Measurements from ENCODE around the gene IPO8.
"Not testable (repeated sequence)": the region's sequence is repeated elsewhere in the genome, so short reads cannot be mapped to it uniquely, and the experiment has no call there.

IPO8 gene

DNA sequence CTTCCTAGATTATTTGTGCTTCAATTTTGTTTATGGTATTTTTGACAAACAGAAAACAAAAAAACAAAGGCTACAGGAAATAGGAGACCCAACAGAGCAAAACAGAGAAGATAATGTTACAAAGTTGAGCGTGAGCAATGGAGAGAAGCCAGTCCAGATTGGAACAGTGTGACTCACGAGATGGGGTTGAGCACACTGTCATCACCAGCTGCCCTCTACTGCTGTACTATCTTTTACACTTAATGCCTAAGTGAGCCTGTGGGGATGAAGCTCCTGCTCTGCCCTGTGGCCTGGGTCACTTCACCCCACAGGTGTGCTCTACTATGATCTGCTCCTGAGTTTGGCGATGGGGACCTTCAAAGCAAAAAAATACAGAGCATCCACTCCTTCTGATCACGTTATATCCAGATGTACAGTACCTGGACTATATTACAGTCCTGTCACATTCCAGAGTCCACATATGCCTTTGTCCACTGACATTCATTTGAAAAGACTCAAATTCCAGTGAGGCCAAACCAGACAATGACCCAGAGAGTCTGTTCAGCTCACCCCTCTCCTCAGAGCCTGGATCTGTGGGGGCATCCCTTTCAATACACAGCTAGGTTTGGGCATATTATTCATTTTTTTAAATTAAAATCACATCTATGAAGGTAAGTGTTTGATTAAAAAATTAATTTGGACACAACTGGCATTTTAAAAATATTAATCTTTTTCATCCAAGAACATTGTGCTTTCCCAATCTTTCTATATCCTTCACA lies 4.4 kb downstream of the IPO8 start:
- no peak for DNase-seq (ENCODE audit: low read depth, low spot score)

- DNase-seq (ENCODE audit: low read depth, low spot score): no peak
Measured at GRCh38 chr12:30687265-30687986, 8.2 kb downstream of the IPO8 start.

DNA sequence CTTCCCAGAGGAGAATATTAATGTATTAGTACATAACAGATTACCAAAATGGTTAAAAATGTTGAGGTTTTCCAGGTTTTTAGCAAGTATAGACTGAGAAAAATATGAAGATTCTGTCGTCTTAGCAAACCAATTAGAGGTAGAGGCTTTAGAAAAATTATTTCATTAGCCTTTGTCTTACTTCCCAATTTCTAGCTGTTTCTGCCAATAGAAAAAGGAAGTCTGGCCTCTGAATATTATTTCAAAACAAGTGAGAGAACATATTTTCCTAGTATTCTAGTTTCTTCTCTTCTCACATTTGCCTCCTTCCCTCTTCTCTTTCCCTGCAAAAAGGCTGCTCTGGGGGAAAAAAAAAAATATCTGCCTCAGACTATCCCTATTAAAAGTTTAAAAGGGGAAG lies 16.4 kb downstream of the IPO8 start:
- no peak for DNase-seq (ENCODE audit: low read depth, low spot score)

DNA sequence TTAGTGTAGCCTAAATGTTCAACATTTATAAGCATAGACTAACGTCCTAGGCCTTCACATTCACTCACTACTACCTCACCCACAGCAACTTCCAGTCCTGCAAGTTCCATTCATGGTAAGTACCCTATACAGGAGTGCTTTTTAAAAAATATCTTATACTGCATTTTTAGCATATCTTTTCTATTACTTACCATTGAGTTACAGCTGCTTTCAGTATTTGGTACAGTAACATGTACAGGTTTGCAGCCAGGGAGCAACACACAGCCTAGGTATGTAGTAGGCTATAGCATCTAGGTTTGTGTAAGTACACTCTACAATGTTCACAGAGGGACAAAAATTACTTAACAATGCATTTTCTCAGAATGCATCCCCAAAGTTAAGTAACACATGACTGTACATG lies 17.4 kb downstream of the IPO8 start:
- DNase-seq (ENCODE audit: low read depth, low spot score): no peak

GRCh38 chr12:30661210-30661609 lies 34.5 kb downstream of the IPO8 start:
- no peak for DNase-seq (ENCODE audit: low read depth, low spot score)

DNA sequence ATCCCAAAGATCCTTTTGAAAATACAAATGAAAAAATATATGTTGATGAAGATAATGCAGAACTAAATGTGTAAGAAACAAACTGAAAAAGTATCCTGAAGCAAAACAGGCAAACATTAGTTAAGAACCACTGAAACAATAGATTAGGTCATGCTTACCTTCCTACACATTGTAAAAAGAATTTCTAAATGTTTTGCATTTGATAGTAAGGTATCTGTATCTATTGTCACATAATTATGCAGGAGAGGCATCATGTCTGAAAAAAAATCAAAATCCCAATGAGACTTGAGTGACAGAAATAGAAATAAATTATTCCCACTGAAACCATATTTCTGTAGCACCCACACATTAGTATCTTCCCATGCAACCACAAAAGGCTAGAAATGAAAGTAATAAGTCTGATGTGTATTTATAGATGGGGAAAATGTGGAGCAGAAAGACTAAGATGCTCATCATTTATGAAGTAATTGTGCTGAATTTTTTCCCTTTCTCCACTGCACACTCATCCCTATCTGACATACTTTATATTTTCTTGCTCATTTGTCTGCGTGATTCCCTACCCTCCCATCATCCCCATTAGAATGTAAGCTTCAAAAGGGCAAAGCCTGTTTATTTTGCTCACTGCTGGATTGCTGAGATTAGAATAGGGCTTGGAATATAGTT lies 43.5 kb downstream of the IPO8 start:
- no peak for DNase-seq (ENCODE audit: low read depth, low spot score)

DNA sequence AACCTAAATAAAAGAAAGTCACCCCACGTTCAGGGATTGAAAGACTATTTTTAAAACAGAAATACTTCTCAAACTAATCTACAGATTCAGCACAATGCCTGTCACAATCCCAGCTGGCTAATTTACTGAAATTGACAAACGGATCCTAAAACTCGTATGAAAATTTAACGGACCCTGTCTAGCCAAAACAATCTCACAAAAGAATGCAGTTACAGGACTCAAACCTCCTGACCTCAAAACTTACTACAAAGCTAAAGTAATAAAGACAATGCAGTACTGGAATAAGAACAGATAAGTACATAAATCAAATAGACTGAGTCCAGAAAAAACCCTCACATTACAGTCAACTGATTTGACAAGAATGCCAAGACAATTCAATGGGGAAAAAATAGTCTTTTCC lies 48.8 kb downstream of the IPO8 start:
- no peak for DNase-seq (ENCODE audit: low read depth, low spot score)

GRCh38 chr12:30643366-30643765 lies 52.3 kb downstream of the IPO8 start:
- DNase-seq (ENCODE audit: low read depth, low spot score): no peak

DNA sequence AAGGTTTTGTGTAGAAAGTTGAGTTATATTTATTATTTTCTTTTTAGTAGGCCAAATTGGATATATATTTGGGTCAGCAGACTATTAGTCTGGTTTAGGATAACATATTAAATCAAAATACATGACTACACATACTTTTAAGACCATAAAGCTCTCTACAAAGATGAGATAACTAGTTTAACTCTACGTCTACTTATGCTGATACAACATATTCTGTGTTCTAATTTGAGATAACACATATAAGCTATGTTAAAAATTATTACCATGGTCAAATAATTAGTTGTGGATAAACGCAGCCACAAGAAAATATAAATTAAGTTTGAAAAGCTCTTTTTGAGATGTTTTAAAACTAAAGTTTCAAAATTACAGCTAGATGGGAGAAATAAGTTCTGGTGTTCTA lies 55.3 kb downstream of the IPO8 start:
- no peak for DNase-seq (ENCODE audit: low read depth, low spot score)

GRCh38 chr12:30635385-30635784 lies 60.3 kb downstream of the IPO8 start:
- DNase-seq (ENCODE audit: low read depth, low spot score): no peak

DNA sequence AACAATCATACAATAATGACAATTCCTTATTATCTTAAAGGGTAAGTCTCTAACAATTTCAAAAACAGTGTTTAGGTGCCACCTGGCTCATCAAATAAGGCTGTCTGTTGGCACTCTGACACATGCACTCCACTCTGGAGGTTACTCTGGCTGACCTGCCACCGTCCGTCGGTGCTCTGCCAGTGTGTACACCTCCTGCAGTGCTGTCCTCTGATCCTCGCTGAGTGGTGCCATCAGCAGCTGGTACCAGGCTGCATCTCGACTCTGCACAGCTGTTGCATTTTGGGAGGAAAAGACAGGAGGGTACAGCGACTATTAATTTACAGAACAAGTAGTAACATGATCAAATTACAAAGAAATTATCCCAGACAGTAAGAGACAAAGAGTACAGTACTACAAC lies 63.9 kb downstream of the IPO8 start:
- DNase-seq (ENCODE audit: low read depth, low spot score): no peak

DNA sequence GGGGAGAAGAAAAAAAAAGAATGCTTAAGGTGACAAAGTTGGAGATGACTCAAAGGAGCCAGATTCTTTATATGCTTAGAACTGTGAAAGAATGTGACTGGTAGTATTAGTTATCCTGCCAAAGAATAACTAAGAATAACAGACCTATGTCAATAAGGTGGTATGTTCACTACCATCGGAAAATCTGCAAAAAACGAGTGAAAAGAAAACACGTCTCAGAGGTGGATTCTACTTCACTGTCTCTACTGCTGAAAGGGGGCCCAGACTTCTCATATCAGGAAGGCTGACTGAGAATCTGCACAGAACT lies 64.7 kb downstream of the IPO8 start:
- no peak for DNase-seq (ENCODE audit: low read depth, low spot score)

DNA sequence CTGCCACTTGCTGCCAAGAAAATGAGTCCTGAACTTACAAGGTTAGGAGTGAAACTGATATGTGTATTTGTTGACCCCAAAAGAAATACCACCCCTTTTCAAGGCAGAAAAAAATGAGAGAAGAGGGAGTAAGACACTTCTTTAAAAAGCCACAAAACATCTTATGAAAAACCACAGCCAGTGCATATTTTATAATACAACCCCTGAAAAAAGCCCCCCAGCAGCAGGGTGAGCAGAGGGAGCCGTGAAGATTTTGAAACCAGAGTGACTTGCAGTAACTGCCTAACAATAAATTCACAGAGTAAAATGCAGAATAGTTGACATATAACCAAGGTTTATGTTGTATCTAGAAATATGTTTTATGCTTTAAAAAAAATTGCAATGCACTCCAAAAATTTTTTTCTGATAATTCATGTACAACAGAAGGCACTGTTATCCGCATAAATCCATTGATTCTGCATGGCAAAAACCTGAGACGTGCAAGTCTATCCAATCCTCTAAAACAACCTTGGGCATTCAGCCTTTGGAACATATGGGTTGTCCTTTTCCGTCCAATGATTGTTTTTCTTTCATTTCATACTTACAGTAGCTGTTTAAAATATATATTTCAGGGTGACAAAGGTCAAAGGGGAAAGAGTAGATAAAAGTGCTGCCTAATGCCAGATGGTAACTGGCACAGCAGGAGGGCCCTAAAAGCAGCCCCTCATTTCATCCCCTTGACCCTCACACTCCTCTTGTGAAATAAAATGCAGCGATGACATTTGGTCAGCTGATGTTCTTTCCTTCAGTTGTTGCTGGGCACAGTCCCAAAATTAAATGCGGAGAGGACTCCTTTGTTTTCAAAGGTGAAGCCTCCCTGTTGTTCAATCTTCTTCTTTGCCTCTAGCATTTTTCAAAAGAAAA lies 65.3 kb downstream of the IPO8 start:
- no peak for DNase-seq (ENCODE audit: low read depth, low spot score)

DNA sequence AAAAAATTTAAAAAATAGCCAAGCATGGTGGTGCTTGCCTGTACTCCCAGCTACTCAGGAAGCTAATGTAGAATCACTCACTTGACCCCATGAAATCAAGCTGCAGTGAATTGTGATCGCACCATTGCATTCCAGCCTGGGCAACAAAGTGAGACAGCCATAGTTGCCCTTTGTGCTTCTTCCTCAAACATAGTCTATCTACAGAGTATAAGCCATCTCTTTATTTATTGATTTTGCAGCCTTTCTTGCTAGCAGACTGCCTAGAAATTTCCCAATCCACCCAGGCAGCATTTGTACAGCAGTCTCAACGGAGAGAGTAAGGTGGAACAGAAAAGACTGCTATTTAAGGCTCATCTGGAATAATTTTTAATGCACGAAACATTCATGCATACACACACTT lies 68.8 kb downstream of the IPO8 start:
- no peak for DNase-seq (ENCODE audit: low read depth, low spot score)

DNA sequence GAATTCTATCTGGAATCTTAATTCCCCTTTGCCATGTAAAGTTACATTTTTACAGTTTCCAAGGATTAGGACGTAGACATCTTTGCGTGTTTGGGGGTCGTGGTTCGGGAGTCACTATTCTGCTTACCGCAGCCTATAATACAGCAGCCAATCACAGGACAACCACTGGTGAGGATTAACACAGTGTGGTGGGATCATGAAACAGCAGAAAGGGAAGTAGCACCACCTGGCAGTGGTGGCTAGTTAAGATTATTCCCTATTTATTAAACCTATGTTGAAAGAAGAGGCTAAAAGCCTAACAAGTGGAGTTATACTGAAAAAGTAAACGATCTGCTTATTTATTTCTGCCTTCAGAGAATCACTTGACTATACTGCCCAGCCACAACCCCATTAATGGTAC lies 71.7 kb downstream of the IPO8 start:
- DNase-seq (ENCODE audit: low read depth, low spot score): no peak

DNA sequence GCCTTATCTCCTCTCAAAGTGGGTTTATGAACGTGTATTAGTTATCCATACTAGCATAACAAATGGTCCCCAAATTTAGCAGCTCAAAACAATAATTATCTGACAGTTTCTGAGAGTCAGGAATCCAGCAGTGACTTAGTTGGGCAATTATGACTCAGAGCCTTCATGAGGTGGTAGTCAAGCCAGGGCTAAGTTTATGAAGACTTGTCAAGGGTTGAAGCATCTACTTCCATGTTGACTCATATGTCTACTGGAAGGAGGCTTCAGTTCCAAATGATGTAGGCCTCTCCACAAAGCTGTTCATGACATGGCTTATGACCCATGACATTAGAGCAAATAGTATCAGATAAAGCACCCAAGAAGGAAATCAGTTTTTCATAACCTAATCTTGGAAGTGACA lies 73.2 kb downstream of the IPO8 start:
- DNase-seq (ENCODE audit: low read depth, low spot score): no peak

DNA sequence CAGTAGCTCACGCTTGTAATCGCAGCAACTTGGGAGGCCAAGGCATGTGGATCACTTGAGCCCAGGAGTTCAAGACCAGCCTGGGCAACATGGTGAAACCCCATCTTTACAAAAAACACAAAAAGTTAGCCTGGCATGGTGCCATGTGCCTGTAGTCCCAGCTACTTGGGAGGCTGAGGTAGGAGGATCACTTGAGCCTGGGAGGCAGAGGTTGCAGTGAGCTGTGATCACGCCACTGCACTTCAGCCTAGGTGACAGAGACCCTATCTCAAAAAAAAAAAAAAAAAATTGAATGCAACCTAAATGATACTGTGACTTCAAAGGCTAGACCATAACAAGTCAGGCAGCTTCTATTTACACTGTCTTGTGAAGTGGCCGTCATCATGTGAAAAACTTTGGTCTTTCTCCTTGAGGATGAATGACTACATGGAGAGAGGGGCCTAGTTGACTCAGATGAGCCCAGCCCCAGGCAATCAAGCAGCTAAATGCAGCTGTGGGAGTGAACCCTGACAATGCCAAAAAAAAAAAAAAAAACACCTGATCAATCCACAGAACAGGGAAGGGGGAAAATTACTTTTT lies 73.9 kb downstream of the IPO8 start:
- not testable (repeated sequence) for DNase-seq (ENCODE audit: low read depth, low spot score)

- DNase-seq (ENCODE audit: low read depth, low spot score): no peak
Measured at GRCh38 chr12:30617346-30618016, 78.2 kb downstream of the IPO8 start.

DNA sequence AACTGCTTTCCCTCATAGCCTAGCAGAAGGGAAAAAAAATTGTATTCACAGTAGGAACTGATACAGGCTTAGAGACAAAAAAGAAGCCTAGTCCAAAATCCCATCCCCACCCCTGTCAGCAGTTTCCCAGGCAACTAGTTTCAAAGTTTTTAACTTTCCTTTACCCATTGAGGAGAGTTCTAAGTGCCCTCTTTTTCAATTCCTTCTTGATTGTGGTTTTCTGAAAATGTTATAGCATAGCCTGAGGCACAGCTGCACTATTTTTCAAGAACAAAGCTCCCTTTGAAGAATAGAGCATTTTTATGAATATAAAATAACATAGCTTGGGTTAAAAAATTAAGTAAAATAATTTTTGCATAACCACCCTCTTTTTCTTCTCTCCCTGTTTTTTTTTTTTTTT lies 81.6 kb downstream of the IPO8 start:
- no peak for DNase-seq (ENCODE audit: low read depth, low spot score)

DNA sequence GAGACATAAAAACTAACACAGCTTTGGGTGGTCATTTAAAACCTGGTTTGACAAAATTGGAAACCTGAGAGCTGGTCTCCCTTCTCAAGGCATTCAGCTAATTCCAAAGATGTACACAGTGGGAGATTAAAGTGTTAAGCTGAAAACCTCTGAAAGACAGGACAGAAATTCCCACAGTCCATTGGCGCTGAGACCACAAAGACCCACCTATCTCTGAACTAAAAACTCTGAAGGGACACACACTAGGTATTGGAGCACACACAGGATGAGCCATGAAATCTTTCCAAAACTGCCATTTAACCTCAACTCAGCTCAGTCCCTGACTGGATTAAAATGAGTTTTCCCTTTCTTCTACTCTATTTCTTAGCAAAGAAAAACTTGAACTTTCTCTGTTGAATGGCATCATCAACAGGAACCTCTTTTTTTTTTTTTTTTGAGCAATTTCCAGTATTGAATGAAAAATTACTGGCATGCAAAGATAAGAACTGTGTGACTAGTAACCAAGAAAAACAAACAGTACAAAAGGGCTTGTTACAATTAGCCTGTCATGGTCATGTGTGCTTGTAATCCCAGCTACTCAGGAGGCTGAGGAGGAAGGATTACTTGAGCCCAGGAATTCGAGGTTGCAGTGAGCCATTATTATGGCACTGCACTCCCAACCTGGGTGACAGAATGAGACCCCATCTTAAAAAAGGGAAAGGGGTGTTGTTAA lies 82.4 kb downstream of the IPO8 start:
- DNase-seq (ENCODE audit: low read depth, low spot score): no peak

Data from iPS DF 19.7 (cell line).